Chondrocyte (in vitro differentiated cells): ENCODE measurements around the gene GMPPA. TPM values are rescaled to one million over a fixed set of nuclear protein-coding genes. Genes with fewer than 3 reads are reported as not detected.

Experiments used
- DNase-seq: peaks from one replicate; pipeline ENCODE4 v3.0.0; 2021; ENCODE audit warnings: mixed read lengths, low spot score
- H3K27ac Mint-ChIP-seq: one replicate; pipeline ENCODE4 v1.8.0; 2021; ENCODE audit warnings: mild to moderate bottlenecking, moderate library complexity, mixed read lengths; ENCODE audit not compliant: unreplicated experiment
- H3K27me3 Mint-ChIP-seq: 2 replicates; pipeline ENCODE4 v1.8.0; 2021; ENCODE audit warnings: low read depth, mixed read lengths
- H3K36me3 Mint-ChIP-seq: 2 replicates; pipeline ENCODE4 v1.8.0; 2021; ENCODE audit warnings: low read depth, mixed read lengths
- H3K4me1 Mint-ChIP-seq: 2 replicates; pipeline ENCODE4 v1.8.0; 2021; ENCODE audit warnings: low read depth, mild to moderate bottlenecking, mixed read lengths
- H3K4me3 Mint-ChIP-seq: one replicate; pipeline ENCODE4 v1.8.0; 2021; ENCODE audit warnings: mild to moderate bottlenecking, moderate library complexity, mixed read lengths; ENCODE audit not compliant: unreplicated experiment
- H3K9me3 Mint-ChIP-seq: 2 replicates; pipeline ENCODE4 v1.8.0; 2021; ENCODE audit warnings: low read depth, mixed read lengths
- total RNA-seq: library from RNA; stranded (reverse); gene quantifications from 3 replicates; pipeline ENCODE4 v1.2.1, GENCODE V29; 2021
- TF ChIP-seq, protein P1 (sequence below): fragments of 200-600 bp; sonication (generic); IDR thresholded peaks from 2 replicates; pipeline ENCODE4 v1.5.0; 2021; ENCODE audit warnings: antibody characterized with exemption, mild to moderate bottlenecking, moderate library complexity

Gene GMPPA
- total RNA-seq, 1 donor from 2014 or later: 60.9 TPM

DNA sequence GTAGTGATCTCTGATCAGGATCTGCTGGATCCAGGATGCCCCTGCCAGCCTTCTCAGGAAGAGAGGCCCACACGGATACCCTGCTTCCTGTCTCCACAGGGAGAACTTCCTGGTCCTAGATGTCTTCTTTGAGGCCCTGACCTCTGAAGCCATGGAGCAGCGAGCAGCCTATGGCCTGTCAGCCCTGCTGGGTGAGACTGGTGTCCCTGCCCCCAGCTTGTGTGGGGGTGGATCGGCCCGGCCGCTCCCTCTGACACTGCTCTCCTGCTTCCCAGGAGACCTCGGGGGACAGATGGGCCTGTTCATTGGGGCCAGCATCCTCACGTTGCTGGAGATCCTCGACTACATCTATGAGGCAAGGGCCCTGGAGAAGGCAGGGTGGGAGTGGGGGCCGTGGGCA, 38.3 kb downstream of the GMPPA start:
- H3K27me3 Mint-ChIP-seq: no peaks in the 10 kb centered on the region
- peaks cover 19% of the 10 kb centered on the region for H3K4me1 Mint-ChIP-seq
- no peak overlapping the region for H3K27ac Mint-ChIP-seq
- H3K4me3 Mint-ChIP-seq: no peak overlapping the region
- H3K36me3 Mint-ChIP-seq: peaks cover 15% of the 10 kb centered on the region
- TF ChIP-seq, protein P1, sequence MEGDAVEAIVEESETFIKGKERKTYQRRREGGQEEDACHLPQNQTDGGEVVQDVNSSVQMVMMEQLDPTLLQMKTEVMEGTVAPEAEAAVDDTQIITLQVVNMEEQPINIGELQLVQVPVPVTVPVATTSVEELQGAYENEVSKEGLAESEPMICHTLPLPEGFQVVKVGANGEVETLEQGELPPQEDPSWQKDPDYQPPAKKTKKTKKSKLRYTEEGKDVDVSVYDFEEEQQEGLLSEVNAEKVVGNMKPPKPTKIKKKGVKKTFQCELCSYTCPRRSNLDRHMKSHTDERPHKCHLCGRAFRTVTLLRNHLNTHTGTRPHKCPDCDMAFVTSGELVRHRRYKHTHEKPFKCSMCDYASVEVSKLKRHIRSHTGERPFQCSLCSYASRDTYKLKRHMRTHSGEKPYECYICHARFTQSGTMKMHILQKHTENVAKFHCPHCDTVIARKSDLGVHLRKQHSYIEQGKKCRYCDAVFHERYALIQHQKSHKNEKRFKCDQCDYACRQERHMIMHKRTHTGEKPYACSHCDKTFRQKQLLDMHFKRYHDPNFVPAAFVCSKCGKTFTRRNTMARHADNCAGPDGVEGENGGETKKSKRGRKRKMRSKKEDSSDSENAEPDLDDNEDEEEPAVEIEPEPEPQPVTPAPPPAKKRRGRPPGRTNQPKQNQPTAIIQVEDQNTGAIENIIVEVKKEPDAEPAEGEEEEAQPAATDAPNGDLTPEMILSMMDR: no peak
- H3K9me3 Mint-ChIP-seq: no peaks in the 10 kb centered on the region
- DNase-seq: no peak

DNA sequence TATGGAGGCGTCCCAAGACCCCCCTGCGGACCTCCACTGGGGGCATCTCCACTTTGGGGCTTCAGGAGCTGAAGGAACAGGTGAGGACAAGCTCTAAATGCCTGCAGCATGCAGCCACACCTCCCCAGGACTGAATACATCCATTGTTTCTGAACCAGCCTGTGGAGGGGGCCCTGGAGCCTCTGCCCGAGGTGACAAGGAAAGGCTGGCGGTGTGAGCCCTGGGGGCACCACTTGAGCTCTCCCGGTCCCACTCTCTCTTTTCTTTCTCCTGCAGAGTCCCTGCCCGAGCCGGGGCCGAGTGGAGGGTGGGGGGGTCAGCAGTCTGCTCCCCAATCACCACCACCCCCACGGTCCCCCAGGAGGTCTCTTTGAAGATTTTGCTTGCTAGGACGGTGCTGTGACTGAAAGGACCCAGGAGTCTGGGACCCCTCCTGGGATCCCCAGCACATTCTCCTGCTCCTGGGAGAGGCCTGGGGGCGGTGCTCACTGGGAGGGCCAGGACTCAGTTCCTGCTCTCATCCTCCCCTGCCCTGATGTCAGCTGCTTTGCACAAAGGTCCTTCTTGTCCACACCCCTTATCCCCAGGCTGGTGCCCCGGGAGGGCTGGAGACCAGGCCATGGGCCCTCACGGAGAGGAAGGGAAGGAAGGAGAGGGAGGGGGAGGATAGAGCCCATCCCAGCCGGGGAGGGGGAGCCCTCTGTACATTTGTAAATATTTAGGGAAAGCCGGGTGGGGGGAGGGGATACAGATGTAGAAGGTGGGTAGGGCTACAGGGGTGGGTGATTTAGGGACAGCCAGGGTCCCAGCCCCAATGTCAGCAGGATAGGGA, 39.2 kb downstream of the GMPPA start:
- TF ChIP-seq, protein P1: peak; percentile 20
- Mint-ChIP-seq H3K9me3 (no peaks in the 10 kb centered on the region), H3K27me3 (no peaks in the 10 kb centered on the region), H3K4me1 (peaks cover 28% of the 10 kb centered on the region), H3K4me3 (no peak overlapping the region), H3K27ac (no peak overlapping the region), H3K36me3 (peaks cover 15% of the 10 kb centered on the region)
- no peak for DNase-seq

- no peaks in the 10 kb centered on the region for H3K9me3 Mint-ChIP-seq
- TF ChIP-seq, protein P1: no peak
- DNase-seq: no peak
Measured at GRCh38 chr2:219538504-219538951, 39.8 kb downstream of the GMPPA start.

GRCh38 chr2:219538956-219539788, 40.5 kb downstream of the GMPPA start:
- peaks cover 15% of the 10 kb centered on the region for H3K36me3 Mint-ChIP-seq
- peaks cover 30% of the 10 kb centered on the region for H3K4me1 Mint-ChIP-seq
- no peaks in the 10 kb centered on the region for H3K27me3 Mint-ChIP-seq
- peak overlapping the region; percentile 9 for H3K4me3 Mint-ChIP-seq
- H3K27ac Mint-ChIP-seq: no peak overlapping the region
- no peak for DNase-seq
- no peaks in the 10 kb centered on the region for H3K9me3 Mint-ChIP-seq
- TF ChIP-seq, protein P1: no peak

More at GRCh38 chr2:219538504-219538951, 39.8 kb downstream of the GMPPA start:
- Mint-ChIP-seq H3K4me3 (peak overlapping the region; percentile 9), H3K27ac (no peak overlapping the region), H3K36me3 (peaks cover 15% of the 10 kb centered on the region), H3K4me1 (peaks cover 28% of the 10 kb centered on the region), H3K27me3 (no peaks in the 10 kb centered on the region)
